Esophagus squamous epithelium (tissue), 5 donors: ENCODE results near the gene MRAP2. TPM values are rescaled to one million over a fixed set of nuclear protein-coding genes. Genes with fewer than 3 reads are reported as not detected.
"Not testable (repeated sequence)": the region's sequence is repeated elsewhere in the genome, so short reads cannot be mapped to it uniquely, and the experiment has no call there.

ENCODE experiments used
- DNase-seq: peaks from one replicate; lab custom pipeline; 2025; lab: John Stamatoyannopoulos, UW
- H3K27ac ChIP-seq, 4 donors: fragments of 200-600 bp; sonication (generic); one replicate each; pipeline ENCODE4 v1.5.1; 2016 to 2019; ENCODE audit warnings: mild to moderate bottlenecking in 1 of 4
- H3K27me3 ChIP-seq, 4 donors: fragments of 200-600 bp; sonication (generic); 1 replicate in 3 of 4; 2 replicates in 1 of 4; pipeline versions ENCODE4 v1.5.1 to v1.6.0; 2017 to 2021; ENCODE audit warnings: antibody characterized with exemption in 1 of 4
- H3K36me3 ChIP-seq, 3 donors: fragments of 200-600 bp; sonication (generic); one replicate each; pipeline ENCODE4 v1.5.1; 2016 to 2019
- H3K4me1 ChIP-seq, 3 donors: fragments of 200-600 bp; sonication (generic); one replicate each; pipeline ENCODE4 v1.5.1; 2017 to 2019
- H3K4me3 ChIP-seq, 4 donors: fragments of 200-600 bp; sonication (generic); 1 replicate in 3 of 4; 2 replicates in 1 of 4; pipeline ENCODE4 v1.5.1; 2016 to 2019; ENCODE audit warnings: mild to moderate bottlenecking in 2 of 4, moderate library complexity in 1 of 4
- H3K9me3 ChIP-seq, 3 donors: fragments of 200-600 bp; sonication (generic); one replicate each; pipeline ENCODE4 v1.5.1; 2016 to 2019
- CTCF ChIP-seq, 6 experiments: fragments of 450-650 bp in 4 of 6; fragments of 200-600 bp in 2 of 6; sonication (generic) in 2 of 6; IDR thresholded peaks; one replicate each; pipeline ENCODE4 v1.5.1; 2016 to 2019; ENCODE audit warnings: antibody characterized with exemption in 6 of 6, mild to moderate bottlenecking in 4 of 6, moderate library complexity in 4 of 6
- POLR2A ChIP-seq, 4 donors: fragments of 450-650 bp; IDR thresholded peaks; one replicate each; pipeline ENCODE4 v1.6.1; 2017; ENCODE audit warnings: antibody characterized with exemption in 4 of 4, mild to moderate bottlenecking in 4 of 4, moderate library complexity in 3 of 4
- WGBS, 2 donors: methylation state at CpG; one replicate each; pipeline ENCODE4 v1.1.5; 2018; 5-methylcytosine and 5-hydroxymethylcytosine counted together
- intact Hi-C: fragments of 100-400 bp; cut with DNase I; formaldehyde crosslinking; loops from one replicate; pipeline ENCODE4 v1.15.0; 2022
- total RNA-seq, 4 donors: library from RNA; depleted of rRNA; stranded (reverse); fragments of >200 nt; gene quantifications; one replicate each; pipeline ENCODE4 v1.1.0, GENCODE V29; 2016
- donor health status: DM: yes; HTN: yes; CAD: no.

Gene MRAP2
- total RNA-seq, 4 donors from 2014 or later, result 0.70 to 5.4 (median 1.4) TPM

- H3K4me1 ChIP-seq, result no peaks in the 10 kb centered on the region
- H3K4me3 ChIP-seq, result no peak overlapping the region
- intact Hi-C loops, result no loop called here
- no peaks in the 10 kb centered on the region for H3K27me3 ChIP-seq
- DNase-seq, result no peak
- 67 to 88% methylated on average over 2 to 3 of the region's 4 CpGs for WGBS, 2 donors
- no peaks in the 10 kb centered on the region for H3K9me3 ChIP-seq
- TF ChIP-seq CTCF (IDR thresholded peaks at IDR 0.05) (no peak), POLR2A (IDR thresholded peaks at IDR 0.05) (no peak)
- H3K27ac ChIP-seq, result no peak overlapping the region
- H3K36me3 ChIP-seq, result no peaks in the 10 kb centered on the region
Observed at GRCh38 chr6:84089081-84089480, 55.5 kb downstream of the MRAP2 start.

GRCh38 chr6:84089552-84089951, 56.0 kb downstream of the MRAP2 start:
- H3K36me3 ChIP-seq, result no peaks in the 10 kb centered on the region
- 40 to 70% methylated on average over 3 of the region's 3 CpGs for WGBS, 2 donors
- intact Hi-C loops, result no loop called here
- no peak for DNase-seq
- TF ChIP-seq POLR2A (IDR thresholded peaks at IDR 0.05), result no peak
- TF ChIP-seq CTCF (IDR thresholded peaks at IDR 0.05), result no peak
- H3K4me1 ChIP-seq, result no peaks in the 10 kb centered on the region
- H3K27me3 ChIP-seq, result no peaks in the 10 kb centered on the region
- no peak overlapping the region for H3K27ac ChIP-seq
- no peak overlapping the region for H3K4me3 ChIP-seq
- H3K9me3 ChIP-seq, result no peaks in the 10 kb centered on the region

GRCh38 chr6:84093441-84094435, 60.2 kb downstream of the MRAP2 start:
- intact Hi-C loops, result no loop called here
- Histone ChIP-seq H3K9me3 (no peaks in the 10 kb centered on the region), H3K27ac (no peak overlapping the region), H3K4me1 (no peaks in the 10 kb centered on the region), H3K36me3 (no peaks in the 10 kb centered on the region), H3K27me3 (no peaks in the 10 kb centered on the region), H3K4me3 (no peak overlapping the region)
- TF ChIP-seq CTCF (IDR thresholded peaks at IDR 0.05) (no peak), POLR2A (IDR thresholded peaks at IDR 0.05) (no peak)
- DNase-seq, result no peak
- WGBS, 2 donors, result 49 to 50% methylated on average over 4 of the region's 4 CpGs

- no peak for DNase-seq
- Histone ChIP-seq H3K27ac (no peak overlapping the region), H3K9me3 (no peaks in the 10 kb centered on the region), H3K4me3 (no peak overlapping the region), H3K36me3 (no peaks in the 10 kb centered on the region), H3K4me1 (no peaks in the 10 kb centered on the region), H3K27me3 (no peaks in the 10 kb centered on the region)
- intact Hi-C loops, result no loop called here
- TF ChIP-seq CTCF (IDR thresholded peaks at IDR 0.05) (no peak), POLR2A (IDR thresholded peaks at IDR 0.05) (no peak)
Observed at GRCh38 chr6:84095156-84095555, 61.6 kb downstream of the MRAP2 start.

- intact Hi-C loops, result no loop called here
- no peaks in the 10 kb centered on the region for H3K36me3 ChIP-seq
- H3K27me3 ChIP-seq, result no peaks in the 10 kb centered on the region
- WGBS, 2 donors, result 13 to 27% methylated on average over 1 of the region's 1 CpG
- no peaks in the 10 kb centered on the region for H3K4me1 ChIP-seq
- DNase-seq, result no peak
- no peak overlapping the region for H3K4me3 ChIP-seq
- H3K9me3 ChIP-seq, result no peaks in the 10 kb centered on the region
- no peak overlapping the region for H3K27ac ChIP-seq
- TF ChIP-seq CTCF (IDR thresholded peaks at IDR 0.05) (no peak), POLR2A (IDR thresholded peaks at IDR 0.05) (no peak)
Observed at GRCh38 chr6:84103029-84103428, 69.5 kb downstream of the MRAP2 start.

- WGBS, 2 donors, result 71 to 82% methylated on average over 3 of the region's 3 CpGs
- H3K36me3 ChIP-seq, H3K4me3 ChIP-seq, H3K4me1 ChIP-seq, H3K27ac ChIP-seq, DNase-seq, intact Hi-C loops, H3K9me3 ChIP-seq, H3K27me3 ChIP-seq: not testable (repeated sequence)
Observed at GRCh38 chr6:84105215-84105924, 71.8 kb downstream of the MRAP2 start.
